C4-2B (cell line): Measurements from ENCODE around the gene BBS5.

ENCODE experiments used
- CTCF ChIP-seq: fragments of 450-650 bp; conservative IDR thresholded peaks from 2 replicates; pipeline ENCODE4 v1.5.1; 2017; ENCODE audit warnings: mild to moderate bottlenecking
- ZFX ChIP-seq: fragments of 450-650 bp; IDR thresholded peaks from 2 replicates; pipeline ENCODE4 v1.6.1; 2017

- TF ChIP-seq CTCF, result no peak
- no peak for TF ChIP-seq ZFX
Observed at GRCh38 chr2:169523681-169524080, 44.4 kb downstream of the BBS5 start.
